HG03045 (cell line): Measurements from ENCODE around the gene ATP10A.
"Not testable (repeated sequence)": the region's sequence is repeated elsewhere in the genome, so short reads cannot be mapped to it uniquely, and the experiment has no call there.

Source experiments
- ATAC-seq: cut with Tn5 transposase; IDR thresholded peaks from one replicate; pipeline ENCODE4 v1.9.1; 2021; ENCODE audit warnings: mild to moderate bottlenecking, moderate library complexity; ENCODE audit not compliant: unreplicated experiment

Gene ATP10A

GRCh38 chr15:25667829-25668228 is 195.3 kb downstream of the ATP10A start:
- ATAC-seq, result no peak

- ATAC-seq, result no peak
These were observed 197.2 kb downstream of the ATP10A start for GRCh38 chr15:25665913-25666312.

GRCh38 chr15:25664761-25665160 is 198.4 kb downstream of the ATP10A start:
- ATAC-seq, result no peak

GRCh38 chr15:25663515-25663914 is 199.6 kb downstream of the ATP10A start:
- ATAC-seq, result no peak

- no peak for ATAC-seq
These were observed 201.2 kb downstream of the ATP10A start for GRCh38 chr15:25661898-25662297.

GRCh38 chr15:25659251-25659650 is 203.9 kb downstream of the ATP10A start:
- ATAC-seq, result no peak

- ATAC-seq, result no peak
These were observed 204.6 kb downstream of the ATP10A start for GRCh38 chr15:25658560-25658959.

- ATAC-seq, result no peak
These were observed 207.7 kb downstream of the ATP10A start for GRCh38 chr15:25655207-25655948.

GRCh38 chr15:25653371-25653770 is 209.8 kb downstream of the ATP10A start:
- ATAC-seq, result no peak

GRCh38 chr15:25652704-25653103 is 210.4 kb downstream of the ATP10A start:
- no peak for ATAC-seq

- ATAC-seq, result no peak
These were observed 213.7 kb downstream of the ATP10A start for GRCh38 chr15:25649390-25649789.

- ATAC-seq, result no peak
These were observed 220.0 kb downstream of the ATP10A start for GRCh38 chr15:25643120-25643519.

GRCh38 chr15:25641762-25642161 is 221.4 kb downstream of the ATP10A start:
- ATAC-seq, result no peak

GRCh38 chr15:25641361-25641760 is 221.8 kb downstream of the ATP10A start:
- ATAC-seq, result no peak

- ATAC-seq, result not testable (repeated sequence)
These were observed 222.2 kb downstream of the ATP10A start for GRCh38 chr15:25640959-25641358.

GRCh38 chr15:25640381-25640780 is 222.7 kb downstream of the ATP10A start:
- ATAC-seq, result no peak

- not testable (repeated sequence) for ATAC-seq
These were observed 226.6 kb downstream of the ATP10A start for GRCh38 chr15:25636486-25636885.

GRCh38 chr15:25635191-25635590 is 227.9 kb downstream of the ATP10A start:
- ATAC-seq, result no peak

- ATAC-seq, result no peak
These were observed 229.3 kb downstream of the ATP10A start for GRCh38 chr15:25633862-25634261.

- no peak for ATAC-seq
These were observed 231.2 kb downstream of the ATP10A start for GRCh38 chr15:25631971-25632370.
